Hepatocyte (in vitro differentiated cells): ENCODE data around the gene BEST1. TPM values are rescaled to one million over a fixed set of nuclear protein-coding genes. Genes with fewer than 3 reads are reported as not detected.
A peak's percentile ranks its signal among the peaks of the same experiment; 100 is the strongest.

Source experiments
- DNase-seq: peaks from one replicate; pipeline ENCODE4 v3.0.0-alpha.2; 2016; ENCODE audit warnings: low spot score
- H2AFZ ChIP-seq: fragments of 200-600 bp; sonication (generic); 2 replicates; pipeline ENCODE4 v1.6.0; 2016; ENCODE audit warnings: antibody characterized with exemption, mild to moderate bottlenecking
- H3K27ac ChIP-seq: fragments of 200-600 bp; sonication (generic); 2 replicates; pipeline ENCODE4 v1.5.1; 2016; ENCODE audit warnings: mild to moderate bottlenecking
- H3K27me3 ChIP-seq: fragments of 200-600 bp; sonication (generic); 2 replicates; pipeline ENCODE4 v1.6.1; 2016
- H3K36me3 ChIP-seq: fragments of 200-600 bp; sonication (generic); replicated peaks from 2 replicates; pipeline ENCODE4 v1.5.1; 2016; ENCODE audit warnings: low read depth; ENCODE audit not compliant: insufficient read depth
- H3K4me1 ChIP-seq: fragments of 200-600 bp; sonication (generic); 2 replicates; pipeline ENCODE4 v1.5.1; 2016; ENCODE audit warnings: mild to moderate bottlenecking, moderate library complexity; ENCODE audit not compliant: insufficient read depth
- H3K4me2 ChIP-seq: fragments of 200-600 bp; sonication (generic); 2 replicates; pipeline ENCODE4 v1.6.0; 2016
- H3K4me3 ChIP-seq: fragments of 200-600 bp; sonication (generic); 2 replicates; pipeline ENCODE4 v1.5.1; 2016; ENCODE audit warnings: mild to moderate bottlenecking
- H3K79me2 ChIP-seq: fragments of 200-600 bp; sonication (generic); 2 replicates; pipeline ENCODE4 v1.6.0; 2017; ENCODE audit warnings: mild to moderate bottlenecking
- H3K9me2 ChIP-seq: fragments of 200-600 bp; sonication (generic); replicated peaks from 2 replicates; pipeline ENCODE4 v1.6.0; 2017; ENCODE audit warnings: mild to moderate bottlenecking; ENCODE audit not compliant: insufficient read depth
- H3K9me3 ChIP-seq: fragments of 200-600 bp; sonication (generic); 2 replicates; pipeline ENCODE4 v1.5.1; 2016; ENCODE audit warnings: low read depth, mild to moderate bottlenecking
- H4K20me1 ChIP-seq: fragments of 200-600 bp; sonication (generic); 2 replicates; pipeline ENCODE4 v1.6.0; 2016; ENCODE audit warnings: mild to moderate bottlenecking; ENCODE audit not compliant: insufficient read depth, poor library complexity, severe bottlenecking
- EZH2 ChIP-seq: fragments of 200-600 bp; sonication (generic); IDR thresholded peaks from 2 replicates; pipeline ENCODE4 v1.6.1; 2016; ENCODE audit warnings: antibody characterized with exemption, mild to moderate bottlenecking, borderline replicate concordance
- EZH2phosphoT487 ChIP-seq: fragments of 200-600 bp; sonication (generic); IDR thresholded peaks from one replicate; pipeline ENCODE4 v1.6.1; 2018; ENCODE audit warnings: antibody characterized with exemption, mild to moderate bottlenecking, low read depth, moderate library complexity; ENCODE audit not compliant: unreplicated experiment, severe bottlenecking
- WGBS: methylation state at CpG from one replicate; pipeline ENCODE4 v1.1.6; 2016; ENCODE audit warnings: low lambda C conversion rate; ENCODE audit errors: missing lambda C conversion rate; 5-methylcytosine and 5-hydroxymethylcytosine counted together
- polyA plus RNA-seq: library from polyadenylated mRNA; unstranded; fragments of >200 nt; fragmentation: Nextera tagmentation; extraction: Ambion mirVana; gene quantifications from 2 replicates; pipeline ENCODE4 v1.2.1, GENCODE V29; 2016
- total RNA-seq: library from RNA; depleted of rRNA; stranded (reverse); fragments of >200 nt; gene quantifications from 2 replicates; pipeline ENCODE4 v1.2.3, GENCODE V29; 2014
- TF ChIP-seq, protein P1 (sequence below): fragments of 200-600 bp; sonication (generic); IDR thresholded peaks from 2 replicates; pipeline ENCODE4 v1.5.1; 2016; ENCODE audit warnings: antibody characterized with exemption, mild to moderate bottlenecking; ENCODE audit not compliant: poor library complexity

BEST1 gene
- total and polyA plus RNA-seq, 2 experiments from 2014 or later: 3.5 to 5.7 TPM

DNA sequence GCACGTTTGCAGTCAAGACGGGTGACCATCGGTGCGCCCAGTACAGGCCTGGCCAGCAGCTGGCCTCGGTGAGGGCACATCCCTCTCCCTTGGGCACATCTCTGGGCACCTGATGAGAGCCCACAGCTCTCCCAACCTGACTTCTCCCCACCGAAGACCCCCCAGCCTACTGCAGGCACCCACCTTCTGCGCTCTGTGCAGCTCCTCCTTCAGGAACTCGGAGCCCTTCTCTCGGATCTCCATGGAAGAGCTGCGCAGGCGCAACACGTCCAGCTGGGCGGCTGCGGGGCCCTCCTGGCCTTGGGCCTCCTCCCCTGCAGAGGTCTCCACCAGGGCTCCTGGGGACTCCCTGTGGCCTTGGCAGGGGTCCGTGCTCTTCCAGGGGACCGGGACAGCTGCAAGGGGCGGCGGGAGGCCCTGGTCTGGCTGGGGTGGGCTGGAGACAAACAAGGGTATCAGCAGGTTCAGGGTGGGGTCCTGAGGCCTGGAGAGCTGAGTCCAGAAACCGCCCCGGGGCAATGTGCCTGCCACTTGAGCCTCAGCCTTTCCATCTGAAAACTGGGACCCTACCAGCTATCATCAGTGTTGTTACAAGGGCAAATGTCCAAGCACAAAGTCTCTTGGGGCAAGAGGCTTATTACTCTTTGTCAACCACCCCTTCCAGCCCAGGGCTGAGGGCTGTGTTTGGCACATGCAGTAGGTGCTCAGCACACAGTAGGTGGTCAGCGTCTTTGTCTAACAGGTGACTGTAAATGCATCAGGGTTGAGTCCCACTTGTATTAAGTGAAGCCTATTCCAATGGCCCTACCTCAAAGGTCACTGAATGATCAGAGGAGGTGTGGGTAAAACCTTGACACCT, 42.1 kb upstream of the BEST1 start:
- H3K4me2 ChIP-seq: no peak overlapping the region
- no peak overlapping the region for H2AFZ ChIP-seq
- DNase-seq: no peak
- 95% methylated on average over 20 of the region's 21 CpGs for WGBS
- no peaks in the 10 kb centered on the region for H4K20me1 ChIP-seq
- peaks cover 15% of the 10 kb centered on the region for H3K4me1 ChIP-seq
- no peaks in the 10 kb centered on the region for H3K27me3 ChIP-seq
- H3K9me2 ChIP-seq: no peaks in the 10 kb centered on the region
- no peak overlapping the region for H3K4me3 ChIP-seq
- H3K79me2 ChIP-seq: no peaks in the 10 kb centered on the region
- TF ChIP-seq EZH2 (no peak), EZH2phosphoT487 (no peak)
- TF ChIP-seq, protein P1, sequence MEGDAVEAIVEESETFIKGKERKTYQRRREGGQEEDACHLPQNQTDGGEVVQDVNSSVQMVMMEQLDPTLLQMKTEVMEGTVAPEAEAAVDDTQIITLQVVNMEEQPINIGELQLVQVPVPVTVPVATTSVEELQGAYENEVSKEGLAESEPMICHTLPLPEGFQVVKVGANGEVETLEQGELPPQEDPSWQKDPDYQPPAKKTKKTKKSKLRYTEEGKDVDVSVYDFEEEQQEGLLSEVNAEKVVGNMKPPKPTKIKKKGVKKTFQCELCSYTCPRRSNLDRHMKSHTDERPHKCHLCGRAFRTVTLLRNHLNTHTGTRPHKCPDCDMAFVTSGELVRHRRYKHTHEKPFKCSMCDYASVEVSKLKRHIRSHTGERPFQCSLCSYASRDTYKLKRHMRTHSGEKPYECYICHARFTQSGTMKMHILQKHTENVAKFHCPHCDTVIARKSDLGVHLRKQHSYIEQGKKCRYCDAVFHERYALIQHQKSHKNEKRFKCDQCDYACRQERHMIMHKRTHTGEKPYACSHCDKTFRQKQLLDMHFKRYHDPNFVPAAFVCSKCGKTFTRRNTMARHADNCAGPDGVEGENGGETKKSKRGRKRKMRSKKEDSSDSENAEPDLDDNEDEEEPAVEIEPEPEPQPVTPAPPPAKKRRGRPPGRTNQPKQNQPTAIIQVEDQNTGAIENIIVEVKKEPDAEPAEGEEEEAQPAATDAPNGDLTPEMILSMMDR: no peak
- no peaks in the 10 kb centered on the region for H3K36me3 ChIP-seq
- no peaks in the 10 kb centered on the region for H3K9me3 ChIP-seq
- no peak overlapping the region for H3K27ac ChIP-seq

DNA sequence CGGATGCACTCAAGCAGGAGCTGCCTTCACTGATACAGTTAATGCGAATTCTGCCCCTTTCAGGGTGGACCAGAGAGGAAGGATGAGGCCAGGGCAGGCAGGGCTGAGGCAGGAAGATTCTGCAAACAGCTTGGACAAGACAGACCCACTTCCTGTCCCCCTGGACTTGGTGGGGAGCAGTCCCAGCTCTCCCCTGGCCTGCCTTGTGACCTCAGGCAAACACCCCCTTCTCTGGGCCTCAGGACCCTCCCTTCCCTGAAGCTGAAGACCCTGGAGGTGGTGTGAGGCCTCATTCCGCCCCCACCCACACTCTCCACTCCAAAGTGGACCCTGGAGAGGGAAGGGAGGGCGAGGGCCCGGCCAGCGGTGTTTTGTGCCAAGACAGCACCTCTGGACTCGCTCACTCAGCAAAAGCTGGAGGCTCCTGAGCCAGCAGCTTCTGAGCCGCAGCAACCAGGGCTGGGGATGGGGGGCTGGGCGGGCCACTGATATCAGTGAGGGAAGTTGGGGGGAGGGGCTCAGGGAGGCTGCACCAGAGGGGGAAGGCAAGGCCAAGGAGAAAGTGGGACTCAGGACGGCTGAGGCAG, 41.3 kb upstream of the BEST1 start:
- no peaks in the 10 kb centered on the region for H3K9me3 ChIP-seq
- H2AFZ ChIP-seq: no peak overlapping the region
- no peaks in the 10 kb centered on the region for H3K79me2 ChIP-seq
- no peaks in the 10 kb centered on the region for H4K20me1 ChIP-seq
- peak overlapping the region; percentile 31 for H3K27ac ChIP-seq
- no peaks in the 10 kb centered on the region for H3K36me3 ChIP-seq
- WGBS: 48% methylated on average over 9 of the region's 10 CpGs
- no peaks in the 10 kb centered on the region for H3K9me2 ChIP-seq
- peak; percentile 54 for DNase-seq
- no peaks in the 10 kb centered on the region for H3K27me3 ChIP-seq
- H3K4me2 ChIP-seq: peak overlapping the region; percentile 51
- no peak overlapping the region for H3K4me3 ChIP-seq
- TF ChIP-seq EZH2phosphoT487 (no peak), EZH2 (no peak)
- TF ChIP-seq, protein P1: no peak
- H3K4me1 ChIP-seq: peaks cover 15% of the 10 kb centered on the region

DNA sequence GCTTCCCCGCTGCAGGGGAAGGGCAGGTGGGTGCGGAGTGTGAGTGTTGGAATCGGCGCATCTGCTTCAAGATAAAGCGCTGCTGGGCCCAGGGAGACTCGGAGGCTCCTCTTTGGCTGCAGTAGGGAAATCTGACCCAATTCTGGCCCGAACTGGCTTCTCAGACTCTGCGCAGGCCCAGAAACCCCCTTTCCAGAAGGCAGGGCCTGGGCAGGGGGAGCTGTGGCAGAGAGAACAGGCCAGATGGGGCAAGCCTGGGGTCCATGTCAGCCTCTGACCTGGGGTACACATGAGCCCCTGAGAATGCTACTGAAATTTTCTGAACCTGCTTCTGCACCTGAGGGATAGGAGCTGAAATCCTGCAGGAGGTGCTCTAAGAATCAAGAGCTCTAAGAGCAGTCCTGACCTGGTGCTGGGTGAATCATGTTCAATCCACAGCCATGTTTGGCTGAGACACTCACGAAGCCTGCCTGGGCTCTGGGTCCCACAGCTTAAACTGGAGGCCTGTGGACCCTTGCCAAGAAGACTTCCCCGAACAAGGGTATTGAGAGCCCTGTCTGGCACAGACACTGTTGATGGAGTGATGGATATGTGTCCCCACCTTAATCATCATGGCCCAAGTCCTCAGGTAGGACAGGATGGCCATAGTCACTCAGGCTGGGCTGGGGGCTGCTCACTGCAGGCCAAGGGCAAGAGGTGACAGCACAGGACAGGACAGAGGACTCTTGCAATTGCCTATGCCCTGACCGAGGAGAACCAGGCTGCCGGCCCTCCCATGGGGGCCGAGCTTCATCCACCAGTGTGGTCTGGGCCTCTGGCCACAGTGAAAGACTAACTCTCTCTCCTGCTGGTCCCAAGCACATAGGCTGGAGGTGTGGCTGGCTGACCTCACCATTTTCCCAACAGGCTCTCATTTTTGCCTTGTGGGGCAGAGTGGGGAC, 39.7 kb upstream of the BEST1 start:
- Histone ChIP-seq H3K36me3 (no peaks in the 10 kb centered on the region), H3K9me3 (no peaks in the 10 kb centered on the region), H3K9me2 (no peaks in the 10 kb centered on the region), H3K4me2 (no peak overlapping the region), H3K79me2 (peaks cover 5% of the 10 kb centered on the region), H3K4me1 (peaks cover 11% of the 10 kb centered on the region), H2AFZ (no peak overlapping the region), H3K4me3 (no peak overlapping the region), H4K20me1 (no peaks in the 10 kb centered on the region), H3K27me3 (no peaks in the 10 kb centered on the region), H3K27ac (no peak overlapping the region)
- WGBS: 92% methylated on average over 13 of the region's 13 CpGs
- no peak for DNase-seq
- TF ChIP-seq, protein P1: no peak
- TF ChIP-seq EZH2phosphoT487 (no peak), EZH2 (no peak)
